ENCODE results near the gene TEDC2. TPM values are rescaled to one million over a fixed set of nuclear protein-coding genes. Genes with fewer than 3 reads are reported as not detected.

Gene TEDC2
- polyA plus RNA-seq, 1 of the 3 experiments (the other 2 are of a cell fraction) = 15.6 TPM

GRCh38 chr16:2432286-2432685 is 27.6 kb upstream of the TEDC2 start:
- no peaks in the 10 kb centered on the region for H3K9me3 ChIP-seq
- no peak overlapping the region for H3K27ac ChIP-seq (ENCODE audit: low read depth in 2 of 2, low read length in 1 of 2)
- H3K79me2 ChIP-seq (ENCODE audit: insufficient read depth) = peaks cover 60% of the 10 kb centered on the region
- peaks cover 22 to 25% of the 10 kb centered on the region in 2 experiments for H3K36me3 ChIP-seq (replicated peaks in 1 of 2; ENCODE audit: control insufficient read depth in 1 of 2, insufficient read depth in 2 of 2, low read length in 1 of 2)
- ChIA-PET POLR2A (no interaction called here), CTCF (interaction anchor here (0.9 to 2.6 kb wide), 2 partner anchors 52 to 92 kb away, joined by 3 to 14 read pairs; partner anchors contain the start of gene ABCA3)
- H3F3A ChIP-seq (replicated peaks; ENCODE audit: insufficient read depth) = peaks cover 3% of the 10 kb centered on the region
- no peaks in the 10 kb centered on the region for H3K27me3 ChIP-seq (ENCODE audit: insufficient read depth)
- peaks cover 12% of the 10 kb centered on the region; the same call in 1 of the 2 replicates for H4K20me1 ChIP-seq (ENCODE audit: insufficient read depth)
- no peak overlapping the region for H3K4me2 ChIP-seq
- no peak overlapping the region for H3K9ac ChIP-seq
- H2AFZ ChIP-seq (ENCODE audit: low read depth) = no peak overlapping the region
- H3K4me1 ChIP-seq (ENCODE audit: control insufficient read depth in 1 of 2, insufficient read depth in 2 of 2, low read depth in 1 of 2, low read length in 1 of 2) = peaks cover 10 to 24% of the 10 kb centered on the region in 2 experiments
- TF ChIP-seq TEAD4 (IDR thresholded peaks at IDR 0.05; ENCODE audit: borderline replicate concordance, insufficient read depth) = no peak
- TF ChIP-seq EP300 (IDR thresholded peaks at IDR 0.05; ENCODE audit: borderline replicate concordance in 1 of 2, low read depth in 1 of 2, low read length in 1 of 2) = no peak
- no peak for TF ChIP-seq POLR2AphosphoS5 (IDR thresholded peaks at IDR 0.05; ENCODE audit: low read depth, low read length)
- TF ChIP-seq ZBTB33 (IDR thresholded peaks at IDR 0.05; ENCODE audit: borderline replicate concordance, low read depth) = no peak
- TF ChIP-seq MXI1 (IDR thresholded peaks at IDR 0.05; ENCODE audit: low read depth, low read length) = no peak
- no peak for TF ChIP-seq NFIC (IDR thresholded peaks at IDR 0.05; ENCODE audit: borderline replicate concordance)
- no peak for TF ChIP-seq REST (IDR thresholded peaks at IDR 0.05; ENCODE audit: low read depth, low read length)
- TF ChIP-seq CTCF (IDR thresholded peaks at IDR 0.05) = no peak; the same call in 1 of the 2 replicates
- WGBS (ENCODE audit: low lambda C conversion rate) = 100% methylated on average over 6 of the region's 6 CpGs
- H3K4me3 ChIP-seq (ENCODE audit: low read depth in 2 of 2, low read length in 1 of 2) = no peak overlapping the region
- no peak for DNase-seq
- H3K9me2 ChIP-seq = no peaks in the 10 kb centered on the region
